Pancreas (tissue), 10 donors: Measurements from ENCODE around the gene GALNT8. TPM values are rescaled to one million over a fixed set of nuclear protein-coding genes. Genes with fewer than 3 reads are reported as not detected.

Experiments
- ATAC-seq, 4 donors: fragments of 200-7000 bp; cut with Tn5 transposase; one replicate each; pipeline versions ENCODE4 v1.8.0 to v1.9.1; 2020; ENCODE audit warnings: mild to moderate bottlenecking in 4 of 4, moderate library complexity in 4 of 4
- DNase-seq, 6 donors: peaks; one replicate each; pipeline ENCODE4 v3.0.0-alpha.2; 2020
- FAIRE-seq: peaks from 2 replicates; lab custom pipeline; 2012; peaks lifted over from hg19 to GRCh38; lab: Jason Lieb, UNC
- H3K27ac ChIP-seq, 4 donors: fragments of 200-600 bp; sonication (generic); 1 replicate in 3 of 4; 2 replicates in 1 of 4; pipeline versions ENCODE4 v1.5.0 to v1.8.0; 2020
- H3K27me3 ChIP-seq, 4 donors: fragments of 200-600 bp; one replicate each; pipeline ENCODE4 v1.8.0; 2021
- H3K36me3 ChIP-seq, 3 donors: fragments of 200-600 bp; sonication (generic) in 1 of 3; one replicate each; pipeline versions ENCODE4 v1.5.0 to v1.8.0; 2020 to 2021
- H3K4me1 ChIP-seq, 3 donors: fragments of 200-600 bp; one replicate each; pipeline ENCODE4 v1.8.0; 2021
- H3K4me3 ChIP-seq, 4 donors: fragments of 200-600 bp; sonication (generic) in 2 of 4; one replicate each; pipeline versions ENCODE4 v1.5.0 to v1.8.0; 2020 to 2021
- H3K9me3 ChIP-seq, 4 donors: fragments of 200-600 bp; one replicate each; pipeline ENCODE4 v1.8.0; 2021
- CTCF ChIP-seq, 4 donors: fragments of 200-600 bp; sonication (generic) in 3 of 4; IDR thresholded peaks; one replicate each; pipeline versions ENCODE4 v1.5.0 to v1.8.0; 2021; ENCODE audit warnings: antibody characterized with exemption in 4 of 4
- WGBS, 2 donors: extraction: QIAGEN DNeasy Blood & Tissue Kit; methylation state at CpG; one replicate each; pipeline ENCODE4 v1.1.7; 2013; 5-methylcytosine and 5-hydroxymethylcytosine counted together
- intact Hi-C, 3 donors: fragments of 100-400 bp; cut with DNase I; formaldehyde crosslinking; loops; one replicate each; pipeline versions ENCODE4 v1.11.1 to v1.14.2; 2022
- polyA plus RNA-seq, 2 donors: library from polyadenylated mRNA; stranded (reverse); fragments of 200-250 nt; gene quantifications; one replicate each; pipeline ENCODE4 v1.2.3, GENCODE V29; 2013
- total RNA-seq, 6 donors: library from RNA; stranded (reverse); fragmentation: NEBNext Ultra II Directional in 4 of 6; extraction: Animal tissue kit (Norgen Biotek cat#: 25700) in 4 of 6; gene quantifications; one replicate each; pipeline versions ENCODE4 v1.2.1 to v1.2.4, GENCODE V29; 2021 to 2023
- donor health status: healthy with polysubstance abuse.
- donor health status: DM: no; HTN: no; CAD: no; lungs with moderate emphysema.
- donor health status: DM: no; HTN: no; CAD: no.
- donor health status: control.
- donor health status: control.
- donor health status: Bipolar disorder and iron deficiency.
- donor health status: DM: yes; HTN: yes; CAD: no.
- donor health status: DM: no; HTN: no; CAD: no.
- donor health status: DM: no; HTN: no; CAD: no.
- donor health status: DM: yes; HTN: yes; CAD: no.

GALNT8 gene
- total and polyA plus RNA-seq, 8 donors: 0.28 to 5.7 (median 0.64) TPM

- intact Hi-C loops: no loop called here
- TF ChIP-seq CTCF (IDR thresholded peaks at IDR 0.05): no peak
- DNase-seq (no peak), ATAC-seq (no peak), FAIRE-seq (no peak)
- no peaks in the 10 kb centered on the region for H3K36me3 ChIP-seq
- no peaks in the 10 kb centered on the region for H3K9me3 ChIP-seq
- H3K27me3 ChIP-seq: no peaks in the 10 kb centered on the region
- 80 to 93% methylated on average over 9 of the region's 9 CpGs for WGBS, 2 donors
- H3K4me1 ChIP-seq: no peaks in the 10 kb centered on the region
- H3K27ac ChIP-seq: no peak overlapping the region
- H3K4me3 ChIP-seq: no peak overlapping the region
Observed at GRCh38 chr12:4789776-4790175, 69.6 kb downstream of the GALNT8 start.

- Histone ChIP-seq H3K4me1 (no peaks in the 10 kb centered on the region), H3K36me3 (no peaks in the 10 kb centered on the region), H3K27ac (no peak overlapping the region), H3K9me3 (no peaks in the 10 kb centered on the region), H3K4me3 (no peak overlapping the region), H3K27me3 (no peaks in the 10 kb centered on the region)
- intact Hi-C loops: no loop called here
- no peak for TF ChIP-seq CTCF (IDR thresholded peaks at IDR 0.05)
- DNase-seq (no peak), ATAC-seq (no peak), FAIRE-seq (no peak)
- 92 to 94% methylated on average over 3 of the region's 3 CpGs for WGBS, 2 donors
Observed at GRCh38 chr12:4791497-4791896, 71.3 kb downstream of the GALNT8 start.

GRCh38 chr12:4794491-4794890 lies 74.3 kb downstream of the GALNT8 start:
- Histone ChIP-seq H3K4me3 (no peak overlapping the region), H3K9me3 (no peaks in the 10 kb centered on the region), H3K36me3 (no peaks in the 10 kb centered on the region), H3K27me3 (no peaks in the 10 kb centered on the region), H3K4me1 (no peaks in the 10 kb centered on the region), H3K27ac (no peak overlapping the region)
- intact Hi-C loops: no loop called here
- ATAC-seq (no peak), DNase-seq (no peak), FAIRE-seq (no peak)
- WGBS, 2 donors: 78 to 88% methylated on average over 3 of the region's 3 CpGs
- no peak for TF ChIP-seq CTCF (IDR thresholded peaks at IDR 0.05)

GRCh38 chr12:4796216-4796615 lies 76.0 kb downstream of the GALNT8 start:
- no peak for FAIRE-seq
- TF ChIP-seq CTCF (IDR thresholded peaks at IDR 0.05): no peak
- H3K27ac ChIP-seq: no peak overlapping the region
- no peak for ATAC-seq
- H3K4me1 ChIP-seq: no peaks in the 10 kb centered on the region
- intact Hi-C loops: no loop called here
- no peaks in the 10 kb centered on the region for H3K9me3 ChIP-seq
- WGBS, 2 donors: 66 to 68% methylated on average over 9 of the region's 9 CpGs
- no peaks in the 10 kb centered on the region for H3K27me3 ChIP-seq
- H3K4me3 ChIP-seq: no peak overlapping the region
- DNase-seq: no peak
- H3K36me3 ChIP-seq: no peaks in the 10 kb centered on the region

GRCh38 chr12:4796694-4797482 lies 76.7 kb downstream of the GALNT8 start:
- WGBS, 2 donors: 38 to 51% methylated on average over 9 of the region's 9 CpGs
- no peak for TF ChIP-seq CTCF (IDR thresholded peaks at IDR 0.05)
- Histone ChIP-seq H3K9me3 (no peaks in the 10 kb centered on the region), H3K36me3 (no peaks in the 10 kb centered on the region), H3K27me3 (no peaks in the 10 kb centered on the region), H3K4me3 (no peak overlapping the region), H3K27ac (no peak overlapping the region), H3K4me1 (no peaks in the 10 kb centered on the region)
- intact Hi-C loops: no loop called here
- ATAC-seq (no peak), DNase-seq (no peak), FAIRE-seq (no peak)
